ENCODE measurements around the gene TYRP1.
"Not testable (repeated sequence)": the region's sequence is repeated elsewhere in the genome, so short reads cannot be mapped to it uniquely, and the experiment has no call there.

The TYRP1 gene

GRCh38 chr9:12666813-12667212 is 26.4 kb upstream of the TYRP1 start:
- H3K27me3 ChIP-seq (ENCODE audit: control insufficient read depth, low read length), result no peaks in the 10 kb centered on the region
- no peak for TF ChIP-seq EZH2phosphoT487 (IDR thresholded peaks at IDR 0.05; ENCODE audit: borderline replicate concordance, low read length)
- no peak for TF ChIP-seq CTCF (IDR thresholded peaks at IDR 0.05; ENCODE audit: low read depth, low read length, poor library complexity, severe bottlenecking)
- no peak overlapping the region for H3K4me3 ChIP-seq (ENCODE audit: low read length)

GRCh38 chr9:12667892-12668291 is 25.3 kb upstream of the TYRP1 start:
- Histone ChIP-seq H4K20me1 (ENCODE audit: control insufficient read depth, insufficient read depth, low read depth, low read length) (no peaks in the 10 kb centered on the region), H3F3A (ENCODE audit: control insufficient read depth, insufficient read depth) (no peaks in the 10 kb centered on the region), H3K4me2 (ENCODE audit: low read length) (no peak overlapping the region), H3K36me3 (ENCODE audit: control insufficient read depth, low read length) (no peaks in the 10 kb centered on the region), H3K9me3 (ENCODE audit: control insufficient read depth, insufficient read depth, low read length) (no peaks in the 10 kb centered on the region), H3K27me3 (ENCODE audit: control insufficient read depth, low read length) (no peaks in the 10 kb centered on the region), H3K79me2 (ENCODE audit: control insufficient read depth, low read length) (no peaks in the 10 kb centered on the region), H3K27ac (ENCODE audit: low read depth, low read length) (no peak overlapping the region), H3K4me3 (ENCODE audit: low read length) (no peak overlapping the region), H3K9me2 (replicated peaks; ENCODE audit: control insufficient read depth, low read length) (no peaks in the 10 kb centered on the region), H3K4me1 (ENCODE audit: control insufficient read depth, low read length) (no peaks in the 10 kb centered on the region)
- no peak for TF ChIP-seq EZH2phosphoT487 (IDR thresholded peaks at IDR 0.05; ENCODE audit: borderline replicate concordance, low read length)
- TF ChIP-seq CTCF (IDR thresholded peaks at IDR 0.05; ENCODE audit: low read depth, low read length, poor library complexity, severe bottlenecking), result no peak

More at GRCh38 chr9:12666813-12667212, 26.4 kb upstream of the TYRP1 start:
- no peaks in the 10 kb centered on the region for H3F3A ChIP-seq (ENCODE audit: control insufficient read depth, insufficient read depth)
- H3K9me2 ChIP-seq (replicated peaks; ENCODE audit: control insufficient read depth, low read length), result no peaks in the 10 kb centered on the region
- H3K4me1 ChIP-seq (ENCODE audit: control insufficient read depth, low read length), result no peaks in the 10 kb centered on the region
- no peaks in the 10 kb centered on the region for H3K36me3 ChIP-seq (ENCODE audit: control insufficient read depth, low read length)
- no peak overlapping the region for H3K27ac ChIP-seq (ENCODE audit: low read depth, low read length)
- no peak overlapping the region for H3K4me2 ChIP-seq (ENCODE audit: low read length)
- no peaks in the 10 kb centered on the region for H4K20me1 ChIP-seq (ENCODE audit: control insufficient read depth, insufficient read depth, low read depth, low read length)
- no peaks in the 10 kb centered on the region for H3K79me2 ChIP-seq (ENCODE audit: control insufficient read depth, low read length)
- H3K9me3 ChIP-seq (ENCODE audit: control insufficient read depth, insufficient read depth, low read length), result no peaks in the 10 kb centered on the region

GRCh38 chr9:12670006-12670405 is 23.2 kb upstream of the TYRP1 start:
- Histone ChIP-seq H3K79me2 (ENCODE audit: control insufficient read depth, low read length) (no peaks in the 10 kb centered on the region), H3F3A (ENCODE audit: control insufficient read depth, insufficient read depth) (no peaks in the 10 kb centered on the region), H3K9me3 (ENCODE audit: control insufficient read depth, insufficient read depth, low read length) (no peaks in the 10 kb centered on the region), H3K4me3 (ENCODE audit: low read length) (no peak overlapping the region), H3K4me1 (ENCODE audit: control insufficient read depth, low read length) (no peaks in the 10 kb centered on the region), H3K27me3 (ENCODE audit: control insufficient read depth, low read length) (no peaks in the 10 kb centered on the region), H4K20me1 (ENCODE audit: control insufficient read depth, insufficient read depth, low read depth, low read length) (no peaks in the 10 kb centered on the region), H3K27ac (ENCODE audit: low read depth, low read length) (no peak overlapping the region), H3K36me3 (ENCODE audit: control insufficient read depth, low read length) (no peaks in the 10 kb centered on the region), H3K4me2 (ENCODE audit: low read length) (no peak overlapping the region), H3K9me2 (replicated peaks; ENCODE audit: control insufficient read depth, low read length) (no peaks in the 10 kb centered on the region)
- TF ChIP-seq CTCF (IDR thresholded peaks at IDR 0.05; ENCODE audit: low read depth, low read length, poor library complexity, severe bottlenecking), result no peak
- TF ChIP-seq EZH2phosphoT487 (IDR thresholded peaks at IDR 0.05; ENCODE audit: borderline replicate concordance, low read length), result no peak

GRCh38 chr9:12674961-12675360 is 18.2 kb upstream of the TYRP1 start:
- Histone ChIP-seq H3K4me3 (ENCODE audit: low read length) (no peak overlapping the region), H3K79me2 (ENCODE audit: control insufficient read depth, low read length) (no peaks in the 10 kb centered on the region), H3K27ac (ENCODE audit: low read depth, low read length) (no peak overlapping the region), H4K20me1 (ENCODE audit: control insufficient read depth, insufficient read depth, low read depth, low read length) (no peaks in the 10 kb centered on the region), H3F3A (ENCODE audit: control insufficient read depth, insufficient read depth) (no peaks in the 10 kb centered on the region), H3K9me3 (ENCODE audit: control insufficient read depth, insufficient read depth, low read length) (no peaks in the 10 kb centered on the region), H3K9me2 (replicated peaks; ENCODE audit: control insufficient read depth, low read length) (no peaks in the 10 kb centered on the region), H3K4me1 (ENCODE audit: control insufficient read depth, low read length) (no peaks in the 10 kb centered on the region), H3K4me2 (ENCODE audit: low read length) (no peak overlapping the region), H3K36me3 (ENCODE audit: control insufficient read depth, low read length) (no peaks in the 10 kb centered on the region), H3K27me3 (ENCODE audit: control insufficient read depth, low read length) (no peaks in the 10 kb centered on the region)
- TF ChIP-seq CTCF (IDR thresholded peaks at IDR 0.05; ENCODE audit: low read depth, low read length, poor library complexity, severe bottlenecking), result no peak
- TF ChIP-seq EZH2phosphoT487 (IDR thresholded peaks at IDR 0.05; ENCODE audit: borderline replicate concordance, low read length), result no peak

- not testable (repeated sequence) for H3K27ac ChIP-seq (ENCODE audit: low read depth, low read length); H3K9me3 ChIP-seq (ENCODE audit: control insufficient read depth, insufficient read depth, low read length); H3K4me3 ChIP-seq (ENCODE audit: low read length); H3K36me3 ChIP-seq (ENCODE audit: control insufficient read depth, low read length); H3K79me2 ChIP-seq (ENCODE audit: control insufficient read depth, low read length); H3K9me2 ChIP-seq (replicated peaks; ENCODE audit: control insufficient read depth, low read length); H3K4me1 ChIP-seq (ENCODE audit: control insufficient read depth, low read length); H3F3A ChIP-seq (ENCODE audit: control insufficient read depth, insufficient read depth); H4K20me1 ChIP-seq (ENCODE audit: control insufficient read depth, insufficient read depth, low read depth, low read length); H3K4me2 ChIP-seq (ENCODE audit: low read length); H3K27me3 ChIP-seq (ENCODE audit: control insufficient read depth, low read length)
Measured at GRCh38 chr9:12677462-12678126, 15.6 kb upstream of the TYRP1 start.
